T-helper 17 cell (primary cell): ENCODE results near the gene FRK. TPM values are rescaled to one million over a fixed set of nuclear protein-coding genes. Genes with fewer than 3 reads are reported as not detected.

Experiments used
- ATAC-seq: fragments of 150-1000 bp; cut with Tn5 transposase; 2 replicates; pipeline ENCODE4 v1.10.0; 2021; ENCODE audit warnings: mild to moderate bottlenecking, moderate library complexity
- DNase-seq, 3 donors: peaks; one replicate each; pipeline versions ENCODE4 v3.0.0 to v3.0.0-alpha.2; 2020 to 2021
- H3K9me3 ChIP-seq: one replicate; pipeline ENCODE4 v1.7.0; 2013; ENCODE audit warnings: low read length, mild to moderate bottlenecking; ENCODE audit not compliant: control insufficient read depth, poor library complexity, severe bottlenecking
- H3K27ac Mint-ChIP-seq: one replicate; pipeline ENCODE4 v1.8.0; 2022; ENCODE audit warnings: mild to moderate bottlenecking, moderate library complexity, mixed read lengths
- H3K27me3 Mint-ChIP-seq: one replicate; pipeline ENCODE4 v1.8.0; 2022; ENCODE audit warnings: mixed read lengths
- H3K36me3 Mint-ChIP-seq: one replicate; pipeline ENCODE4 v1.8.0; 2022; ENCODE audit warnings: low read depth, mixed read lengths
- H3K4me1 Mint-ChIP-seq: one replicate; pipeline ENCODE4 v1.8.0; 2022; ENCODE audit warnings: mild to moderate bottlenecking, mixed read lengths
- H3K4me3 Mint-ChIP-seq: one replicate; pipeline ENCODE4 v1.8.0; 2022; ENCODE audit warnings: mild to moderate bottlenecking, moderate library complexity, mixed read lengths
- total RNA-seq, 4 donors: library from RNA in 2 of 4; stranded (reverse) in 2 of 4; gene quantifications; one replicate each; pipeline ENCODE4 v1.2.3 and lab custom pipeline; 2022 to 2026

The FRK gene
- total RNA-seq, 2 donors from 2014 or later, result 0.02 TPM; not detected in 1

DNA sequence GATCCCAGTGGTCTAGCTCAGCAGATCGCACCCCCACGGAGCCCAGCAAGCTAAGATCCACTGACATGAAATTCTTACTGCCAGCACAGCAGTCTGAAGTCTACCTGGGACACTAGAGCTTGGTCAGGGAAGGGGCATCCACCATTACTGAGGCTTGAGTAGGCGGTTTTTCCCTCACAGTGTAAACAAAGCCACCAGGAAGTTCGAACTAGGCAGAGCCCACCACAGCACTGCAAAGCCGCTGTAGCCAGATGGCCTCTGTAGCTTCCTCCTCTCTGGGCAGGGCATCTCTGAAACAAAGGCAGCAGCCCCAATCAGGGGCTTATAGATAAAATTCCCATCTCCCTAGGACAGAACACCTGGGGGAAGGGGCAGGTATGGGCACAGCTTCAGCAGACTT, 18.8 kb downstream of the FRK start:
- DNase-seq (no peak), ATAC-seq (no peak)
- Mint-ChIP-seq H3K27ac (no peak overlapping the region), H3K27me3 (peaks cover 26% of the 10 kb centered on the region), H3K4me1 (no peaks in the 10 kb centered on the region), H3K36me3 (peaks cover 2% of the 10 kb centered on the region), H3K4me3 (no peak overlapping the region)
- no peaks in the 10 kb centered on the region for H3K9me3 ChIP-seq

DNA sequence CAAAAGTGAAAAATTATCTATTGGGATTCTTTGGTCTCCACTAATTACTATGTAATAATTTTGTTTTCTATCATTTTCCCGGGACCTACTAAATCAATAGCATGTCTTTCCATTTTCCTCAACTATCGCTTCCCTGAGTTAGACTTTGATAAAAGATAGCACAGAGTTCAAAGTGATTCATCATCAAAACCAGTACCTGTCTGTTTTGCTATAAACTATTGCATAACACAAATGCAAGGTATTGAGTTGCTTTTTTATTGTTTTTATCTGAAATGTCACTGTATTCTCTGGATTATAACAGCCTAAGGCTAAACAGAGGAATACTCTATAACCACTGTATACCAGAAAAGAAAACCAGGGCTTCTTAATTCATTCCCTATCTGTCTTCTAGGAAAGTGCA, 19.7 kb downstream of the FRK start:
- no peak overlapping the region for H3K27ac Mint-ChIP-seq
- H3K36me3 Mint-ChIP-seq, result peaks cover 2% of the 10 kb centered on the region
- peaks cover 28% of the 10 kb centered on the region for H3K27me3 Mint-ChIP-seq
- ATAC-seq, result no peak
- no peaks in the 10 kb centered on the region for H3K9me3 ChIP-seq
- H3K4me3 Mint-ChIP-seq, result no peak overlapping the region
- no peak for DNase-seq
- no peaks in the 10 kb centered on the region for H3K4me1 Mint-ChIP-seq

DNA sequence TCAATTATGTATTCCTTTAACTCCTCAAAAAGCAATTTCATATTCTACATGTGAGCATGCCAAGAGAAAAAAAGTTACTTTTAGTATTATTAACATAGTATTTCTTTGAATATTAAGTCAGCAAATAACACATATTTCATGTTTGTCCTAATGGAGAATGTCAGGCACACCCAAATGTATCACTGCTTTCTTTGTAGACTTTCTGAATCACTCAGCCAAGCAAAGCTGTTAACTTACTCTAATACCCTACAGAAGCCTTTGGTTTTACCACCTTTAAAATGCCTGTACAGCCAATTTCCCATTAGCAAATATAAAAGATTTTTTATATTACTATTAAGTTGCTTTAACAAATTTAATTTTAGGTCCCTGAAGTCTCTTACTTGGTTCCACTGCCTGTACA, 23.8 kb downstream of the FRK start:
- H3K27me3 Mint-ChIP-seq, result peaks cover 23% of the 10 kb centered on the region
- no peak overlapping the region for H3K4me3 Mint-ChIP-seq
- H3K9me3 ChIP-seq, result no peaks in the 10 kb centered on the region
- DNase-seq (no peak), ATAC-seq (no peak)
- H3K27ac Mint-ChIP-seq, result no peak overlapping the region
- no peaks in the 10 kb centered on the region for H3K4me1 Mint-ChIP-seq
- no peaks in the 10 kb centered on the region for H3K36me3 Mint-ChIP-seq

DNA sequence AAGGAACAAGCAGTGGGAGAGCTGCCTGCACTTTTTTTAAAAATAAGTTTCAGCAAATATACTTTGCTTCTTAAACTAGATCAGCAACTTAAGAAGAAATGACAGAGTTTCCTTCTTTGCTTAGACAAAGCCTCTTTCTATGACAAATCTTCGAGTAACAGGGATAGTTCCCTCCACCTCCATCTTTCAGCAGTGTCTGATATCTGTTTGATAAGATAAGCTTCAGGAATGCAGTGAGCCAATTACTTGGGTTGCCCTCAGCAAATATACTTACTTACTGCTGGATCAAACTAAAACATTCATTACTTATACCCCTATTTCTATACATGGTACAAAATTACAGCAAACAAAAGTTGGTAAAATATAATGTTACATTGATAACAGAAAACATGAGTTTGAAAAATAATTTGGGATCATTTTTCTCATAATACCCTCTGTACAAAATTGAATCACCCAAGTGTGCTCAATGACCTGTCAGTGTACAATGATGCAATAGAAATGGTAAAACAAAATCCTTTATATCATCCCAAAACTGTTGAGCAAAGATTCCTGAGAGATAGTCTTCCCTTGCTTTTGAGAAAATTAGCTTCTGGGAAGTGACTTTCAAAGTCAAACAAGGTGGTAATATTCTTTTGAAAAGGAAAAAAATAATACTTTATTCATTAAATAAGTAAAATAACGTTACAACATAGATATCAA, 24.5 kb downstream of the FRK start:
- H3K27ac Mint-ChIP-seq, result no peak overlapping the region
- H3K36me3 Mint-ChIP-seq, result no peaks in the 10 kb centered on the region
- DNase-seq, result no peak
- H3K27me3 Mint-ChIP-seq, result peaks cover 20% of the 10 kb centered on the region
- H3K9me3 ChIP-seq, result no peaks in the 10 kb centered on the region
- no peaks in the 10 kb centered on the region for H3K4me1 Mint-ChIP-seq
- H3K4me3 Mint-ChIP-seq, result no peak overlapping the region
- no peak for ATAC-seq

DNA sequence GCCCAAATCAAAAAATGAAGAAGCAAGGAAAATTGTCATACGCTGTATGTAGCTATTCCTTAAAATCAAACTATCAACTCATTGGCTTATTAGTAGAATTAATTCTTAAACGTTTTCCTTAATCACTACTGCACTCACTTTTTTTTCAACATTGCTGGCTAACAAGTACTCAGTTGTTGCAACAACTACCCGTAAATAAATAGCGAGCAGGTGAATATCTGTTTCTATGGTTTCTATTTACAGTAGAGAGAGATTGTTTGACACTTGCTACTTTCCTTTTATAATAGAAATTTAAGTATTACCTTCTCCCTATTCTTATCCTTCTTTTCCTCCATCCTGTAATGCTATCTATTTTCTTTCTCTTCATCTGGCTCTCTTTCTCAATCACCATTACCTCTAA, 25.1 kb downstream of the FRK start:
- no peak overlapping the region for H3K27ac Mint-ChIP-seq

DNA sequence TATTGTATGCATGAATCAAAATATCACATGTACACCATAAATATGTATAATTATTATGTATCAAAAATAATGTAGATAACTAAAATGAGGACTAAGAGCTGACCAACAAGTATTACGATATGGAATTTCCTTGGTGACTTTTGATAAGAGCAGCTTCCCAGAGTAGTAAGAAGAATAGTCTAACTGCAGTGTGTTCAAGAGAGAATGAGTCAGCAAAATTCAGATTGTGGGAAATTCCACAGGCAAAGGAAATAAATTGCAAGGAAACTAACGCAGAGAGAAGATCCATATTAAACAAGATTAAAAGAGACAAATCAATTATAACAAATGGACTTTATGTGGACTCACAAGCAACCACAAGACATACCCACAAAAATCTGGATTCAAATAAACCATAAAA, 26.4 kb downstream of the FRK start:
- no peaks in the 10 kb centered on the region for H3K9me3 ChIP-seq
- Mint-ChIP-seq H3K27me3 (peaks cover 16% of the 10 kb centered on the region), H3K4me3 (no peak overlapping the region), H3K36me3 (no peaks in the 10 kb centered on the region), H3K27ac (no peak overlapping the region), H3K4me1 (peaks cover 2% of the 10 kb centered on the region)
- DNase-seq (no peak), ATAC-seq (no peak)

More for the DNA sequence above, 25.1 kb downstream of the FRK start:
- no peak for ATAC-seq
- H3K27me3 Mint-ChIP-seq, result peaks cover 16% of the 10 kb centered on the region
- H3K4me1 Mint-ChIP-seq, result no peaks in the 10 kb centered on the region
- no peak for DNase-seq
- H3K4me3 Mint-ChIP-seq, result no peak overlapping the region
- H3K36me3 Mint-ChIP-seq, result no peaks in the 10 kb centered on the region
- no peaks in the 10 kb centered on the region for H3K9me3 ChIP-seq

DNA sequence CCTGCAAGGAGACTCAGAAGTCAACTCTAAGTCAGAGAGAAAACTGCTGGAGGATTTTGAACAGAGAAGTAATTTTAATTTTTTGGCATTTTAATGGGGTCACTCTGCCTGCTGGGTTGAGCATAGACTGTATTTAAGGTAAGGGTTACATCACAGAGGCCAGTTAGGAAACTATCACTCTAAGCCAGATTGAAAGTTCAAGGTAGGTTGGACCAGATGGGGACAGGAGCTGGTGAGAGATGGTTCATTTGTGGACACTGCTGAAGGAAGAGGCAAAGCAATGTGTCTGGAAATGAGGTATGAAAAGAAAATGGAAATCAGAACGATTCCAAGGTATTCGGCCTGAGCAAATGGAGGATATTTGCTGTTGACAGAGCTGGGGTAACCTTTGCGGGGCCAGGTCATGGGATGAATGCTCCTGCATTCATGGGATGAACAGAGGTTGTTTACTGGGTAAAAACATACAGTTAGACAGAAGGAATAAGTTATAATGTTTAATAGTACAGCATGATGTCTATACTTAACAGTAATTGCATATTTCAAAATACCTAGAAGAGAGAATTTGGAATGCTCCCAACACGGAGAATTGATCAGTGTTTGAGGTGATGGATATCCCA, 26.9 kb downstream of the FRK start:
- H3K27ac Mint-ChIP-seq, result no peak overlapping the region
- H3K27me3 Mint-ChIP-seq, result peaks cover 19% of the 10 kb centered on the region
- H3K9me3 ChIP-seq, result no peaks in the 10 kb centered on the region
- H3K36me3 Mint-ChIP-seq, result no peaks in the 10 kb centered on the region
- peaks cover 2% of the 10 kb centered on the region for H3K4me1 Mint-ChIP-seq
- DNase-seq, result no peak
- H3K4me3 Mint-ChIP-seq, result no peak overlapping the region
- ATAC-seq, result no peak

DNA sequence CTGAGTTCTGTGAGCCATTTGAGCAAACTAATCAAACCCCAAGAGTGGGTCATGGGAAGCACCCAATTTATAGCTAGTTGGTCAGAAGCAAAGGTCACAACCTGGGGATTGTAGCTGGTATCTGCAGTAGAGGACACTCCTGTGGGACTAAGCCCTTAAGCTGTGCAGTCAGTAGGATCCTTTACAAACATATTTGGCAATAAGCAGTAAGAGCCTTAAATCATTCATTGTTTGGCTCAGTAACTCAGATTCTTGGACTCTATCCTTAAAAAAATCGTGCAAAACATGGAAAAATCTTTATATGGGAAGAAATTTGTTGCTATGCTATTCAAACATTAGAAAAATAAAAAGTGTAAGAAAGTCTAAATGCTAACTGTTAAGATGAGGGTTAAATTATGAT, 29.9 kb downstream of the FRK start:
- no peak overlapping the region for H3K27ac Mint-ChIP-seq
- no peak for ATAC-seq
- no peak for DNase-seq
- no peak overlapping the region for H3K4me3 Mint-ChIP-seq
- H3K27me3 Mint-ChIP-seq, result peaks cover 20% of the 10 kb centered on the region
- no peaks in the 10 kb centered on the region for H3K9me3 ChIP-seq
- H3K36me3 Mint-ChIP-seq, result no peaks in the 10 kb centered on the region
- peaks cover 2% of the 10 kb centered on the region for H3K4me1 Mint-ChIP-seq

DNA sequence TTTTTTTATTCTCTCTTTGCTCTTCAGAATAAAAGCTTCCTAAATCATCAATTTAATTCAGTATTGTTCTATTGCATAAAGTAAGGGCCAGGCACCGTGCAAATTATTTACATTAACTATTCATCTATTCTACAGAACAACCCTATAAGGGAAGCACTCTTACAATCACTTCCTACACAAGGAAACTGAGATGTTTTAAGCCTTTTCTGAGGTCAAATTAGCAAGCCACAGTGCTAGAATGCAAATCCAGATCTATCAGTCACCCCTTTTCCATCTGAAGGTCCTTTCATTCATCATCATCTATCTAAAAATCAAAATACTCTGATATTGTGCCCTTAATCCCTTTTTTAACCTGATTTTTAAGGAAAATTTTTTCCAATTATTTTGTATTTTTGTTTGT, 31.2 kb downstream of the FRK start:
- peaks cover 20% of the 10 kb centered on the region for H3K27me3 Mint-ChIP-seq
- H3K4me1 Mint-ChIP-seq, result peaks cover 2% of the 10 kb centered on the region
- no peaks in the 10 kb centered on the region for H3K9me3 ChIP-seq
- DNase-seq (no peak), ATAC-seq (no peak)
- no peak overlapping the region for H3K4me3 Mint-ChIP-seq
- H3K36me3 Mint-ChIP-seq, result no peaks in the 10 kb centered on the region
- no peak overlapping the region for H3K27ac Mint-ChIP-seq

DNA sequence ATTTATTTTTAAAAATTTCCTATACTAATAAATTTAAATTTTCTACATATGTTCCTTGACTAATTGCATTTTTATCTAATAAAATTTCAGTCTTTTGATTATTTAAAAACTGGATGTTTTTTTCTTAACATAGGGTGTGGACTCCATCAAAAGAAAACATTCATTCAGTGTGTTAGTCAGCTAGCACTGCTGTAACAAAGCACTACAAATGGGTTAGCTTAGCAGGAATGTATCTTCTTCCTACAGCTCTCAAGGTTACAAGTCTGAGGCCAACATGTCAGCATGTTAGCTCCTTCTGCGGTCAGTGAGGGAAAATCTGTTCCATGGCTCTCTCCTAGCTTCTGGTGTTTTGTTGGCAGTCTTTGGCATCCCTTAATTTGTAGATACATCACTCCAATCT, 32.5 kb downstream of the FRK start:
- no peak for DNase-seq
- H3K27ac Mint-ChIP-seq, result no peak overlapping the region
- H3K4me1 Mint-ChIP-seq, result peaks cover 2% of the 10 kb centered on the region
- no peaks in the 10 kb centered on the region for H3K9me3 ChIP-seq
- no peak for ATAC-seq
- peaks cover 12% of the 10 kb centered on the region for H3K27me3 Mint-ChIP-seq
- no peak overlapping the region for H3K4me3 Mint-ChIP-seq
- no peaks in the 10 kb centered on the region for H3K36me3 Mint-ChIP-seq

DNA sequence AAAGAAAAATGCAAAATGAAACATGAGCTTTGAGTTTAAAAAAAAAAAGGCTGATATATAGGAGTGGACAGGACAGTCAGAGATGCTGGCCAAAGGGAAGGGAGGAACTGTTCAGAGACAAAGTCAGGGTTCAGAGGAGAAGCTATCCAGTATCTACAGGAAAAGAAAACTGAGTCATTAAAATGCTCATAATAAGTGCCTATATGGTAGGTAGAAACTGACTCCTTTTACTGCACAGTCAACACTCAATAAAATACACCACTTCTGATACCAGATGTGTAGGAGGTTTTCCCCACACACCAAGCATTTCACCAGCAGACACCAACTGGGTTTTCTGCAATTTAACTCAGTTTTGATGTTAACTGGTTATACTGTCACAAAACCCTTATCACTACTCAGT, 32.9 kb downstream of the FRK start:
- Mint-ChIP-seq H3K27me3 (peaks cover 12% of the 10 kb centered on the region), H3K4me1 (peaks cover 2% of the 10 kb centered on the region), H3K27ac (no peak overlapping the region), H3K36me3 (no peaks in the 10 kb centered on the region), H3K4me3 (no peak overlapping the region)
- ATAC-seq, result no peak
- no peaks in the 10 kb centered on the region for H3K9me3 ChIP-seq
- no peak for DNase-seq

DNA sequence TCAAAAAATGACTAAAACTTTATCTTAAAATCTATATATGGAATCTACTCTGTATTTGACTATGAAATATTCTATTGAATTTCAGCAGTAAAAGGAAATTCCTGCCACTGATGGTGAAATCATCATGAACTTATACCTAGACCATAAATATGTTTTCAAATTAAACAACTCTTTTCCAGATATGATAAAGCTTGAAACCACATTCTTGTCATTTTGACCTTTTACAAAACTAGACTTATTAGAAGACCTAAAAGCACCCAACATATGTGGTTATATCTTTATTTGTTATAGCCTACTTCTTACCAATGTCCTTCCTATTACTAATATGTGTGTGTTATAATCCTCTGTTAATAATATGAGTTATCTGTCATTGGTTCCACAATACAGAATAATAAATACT, 35.3 kb downstream of the FRK start:
- Mint-ChIP-seq H3K4me1 (peaks cover 2% of the 10 kb centered on the region), H3K4me3 (no peak overlapping the region), H3K36me3 (no peaks in the 10 kb centered on the region), H3K27ac (no peak overlapping the region), H3K27me3 (peaks cover 10% of the 10 kb centered on the region)
- no peaks in the 10 kb centered on the region for H3K9me3 ChIP-seq
- DNase-seq (no peak), ATAC-seq (no peak)

DNA sequence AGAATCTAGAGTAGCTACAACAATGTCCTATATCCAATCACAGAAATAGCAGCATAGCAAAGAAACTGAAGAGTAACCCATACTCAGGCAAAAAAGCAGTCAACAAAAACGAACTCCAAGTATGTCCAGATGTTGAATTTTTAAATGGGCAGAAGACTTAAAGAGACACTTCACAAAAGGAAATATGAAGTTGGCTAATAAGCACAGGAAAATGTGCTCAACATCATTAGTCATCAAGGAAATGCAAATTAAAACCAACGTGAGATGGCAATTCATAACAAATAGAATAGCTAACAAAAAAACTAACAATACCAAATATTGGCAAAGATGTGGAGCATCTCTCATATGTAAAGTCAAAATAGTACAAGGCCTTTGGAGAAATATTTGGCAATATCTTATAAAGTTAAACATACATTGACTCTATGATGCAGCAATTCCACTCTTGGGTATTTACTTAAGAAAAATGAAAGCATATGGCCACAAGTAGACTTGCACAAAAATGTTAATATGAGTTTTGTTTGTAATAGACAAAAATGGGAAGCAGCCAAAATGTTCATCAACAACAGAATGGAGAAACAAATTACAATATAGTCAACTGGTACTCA, 37.7 kb downstream of the FRK start:
- H3K27ac Mint-ChIP-seq, result no peak overlapping the region
- no peaks in the 10 kb centered on the region for H3K9me3 ChIP-seq
- H3K27me3 Mint-ChIP-seq, result peaks cover 15% of the 10 kb centered on the region
- DNase-seq (no peak), ATAC-seq (no peak)
- no peaks in the 10 kb centered on the region for H3K36me3 Mint-ChIP-seq
- H3K4me1 Mint-ChIP-seq, result no peaks in the 10 kb centered on the region
- H3K4me3 Mint-ChIP-seq, result no peak overlapping the region

DNA sequence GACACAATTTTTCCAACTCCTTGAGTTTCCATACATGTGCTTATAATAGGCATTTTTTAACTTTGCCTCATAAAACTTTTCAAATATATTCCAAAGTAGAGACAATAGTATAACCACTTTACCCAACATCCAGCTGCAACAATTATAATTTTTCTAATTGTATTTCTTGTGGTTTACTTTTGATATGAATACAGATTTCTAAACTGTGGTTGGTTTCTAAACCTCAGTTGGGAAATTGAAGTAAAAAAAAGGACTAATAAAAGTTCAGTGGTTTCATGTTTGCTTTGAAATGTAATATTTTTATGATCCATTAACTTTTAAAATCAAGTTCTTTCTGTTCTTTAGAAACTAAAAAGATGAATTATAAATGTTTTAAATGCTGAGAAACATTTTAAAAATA, 40.0 kb downstream of the FRK start:
- peaks cover 27% of the 10 kb centered on the region for H3K27me3 Mint-ChIP-seq

More for the DNA sequence above, 40.0 kb downstream of the FRK start:
- no peak for ATAC-seq
- Mint-ChIP-seq H3K27ac (no peak overlapping the region), H3K4me3 (no peak overlapping the region), H3K4me1 (no peaks in the 10 kb centered on the region), H3K36me3 (no peaks in the 10 kb centered on the region)
- H3K9me3 ChIP-seq, result no peaks in the 10 kb centered on the region
- no peak for DNase-seq
